Activated CD8-positive, alpha-beta memory T cell treated with anti-CD3 and anti-CD28 coated beads for 48 hours (primary cell): ENCODE data around the gene ADCY2.
A peak's percentile ranks its signal among the peaks of the same experiment; 100 is the strongest.

Source experiments
- DNase-seq, 3 experiments: peaks; one replicate each; pipeline ENCODE4 v3.0.0-alpha.2; 2020; ENCODE audit warnings: low read depth in 2 of 3, low spot score in 2 of 3

ADCY2 gene

GRCh38 chr5:7857926-7858632 lies 462.1 kb downstream of the ADCY2 start:
- DNase-seq: no peak

- no peak for DNase-seq
Observed at GRCh38 chr5:7866196-7866595, 470.3 kb downstream of the ADCY2 start.

- DNase-seq: no peak
Observed at GRCh38 chr5:7867260-7867659, 471.3 kb downstream of the ADCY2 start.

- no peak for DNase-seq
Observed at GRCh38 chr5:7868427-7868772, 472.5 kb downstream of the ADCY2 start.

GRCh38 chr5:7868773-7869473 lies 473.0 kb downstream of the ADCY2 start, which contains the start of the genes FASTKD3 and MTRR:
Gene FASTKD3, minus strand, starts transcription at chr5:7869031. Its CDS starts 948 bp downstream, at chr5:7868083.
Gene MTRR, plus strand, starts transcription at chr5:7869148. Its CDS starts 1,647 bp downstream, at chr5:7870795.
- peak; percentile 73 to 78 (median 74) for DNase-seq

GRCh38 chr5:7869474-7870136 lies 473.7 kb downstream of the ADCY2 start:
- DNase-seq: no peak

- no peak for DNase-seq
Observed at GRCh38 chr5:7871653-7872052, 475.7 kb downstream of the ADCY2 start.

GRCh38 chr5:7872517-7873130 lies 476.7 kb downstream of the ADCY2 start:
- no peak for DNase-seq

- DNase-seq: no peak
Observed at GRCh38 chr5:7873216-7873615, 477.3 kb downstream of the ADCY2 start.

- no peak for DNase-seq
Observed at GRCh38 chr5:7874639-7875038, 478.7 kb downstream of the ADCY2 start.

- no peak for DNase-seq
Observed at GRCh38 chr5:7875151-7875550, 479.2 kb downstream of the ADCY2 start.

- no peak for DNase-seq
Observed at GRCh38 chr5:7876867-7877266, 480.9 kb downstream of the ADCY2 start.

- no peak for DNase-seq
Observed at GRCh38 chr5:7877851-7878250, 481.9 kb downstream of the ADCY2 start.

- no peak for DNase-seq
Observed at GRCh38 chr5:7878381-7878873, 482.5 kb downstream of the ADCY2 start.
